H1 (cell line): ENCODE measurements around the gene MXD1.

Source experiments
- ASH2L ChIP-seq: fragments of 200-600, 300-600 bp; sonication (generic); IDR thresholded peaks from one replicate; pipeline ENCODE4 v1.7.1; 2017; ENCODE audit warnings: low read length
- SRF ChIP-seq: IDR thresholded peaks from 2 replicates; pipeline ENCODE4 v1.6.1; 2011; ENCODE audit warnings: mild to moderate bottlenecking, low read depth, low read length, moderate library complexity

DNA sequence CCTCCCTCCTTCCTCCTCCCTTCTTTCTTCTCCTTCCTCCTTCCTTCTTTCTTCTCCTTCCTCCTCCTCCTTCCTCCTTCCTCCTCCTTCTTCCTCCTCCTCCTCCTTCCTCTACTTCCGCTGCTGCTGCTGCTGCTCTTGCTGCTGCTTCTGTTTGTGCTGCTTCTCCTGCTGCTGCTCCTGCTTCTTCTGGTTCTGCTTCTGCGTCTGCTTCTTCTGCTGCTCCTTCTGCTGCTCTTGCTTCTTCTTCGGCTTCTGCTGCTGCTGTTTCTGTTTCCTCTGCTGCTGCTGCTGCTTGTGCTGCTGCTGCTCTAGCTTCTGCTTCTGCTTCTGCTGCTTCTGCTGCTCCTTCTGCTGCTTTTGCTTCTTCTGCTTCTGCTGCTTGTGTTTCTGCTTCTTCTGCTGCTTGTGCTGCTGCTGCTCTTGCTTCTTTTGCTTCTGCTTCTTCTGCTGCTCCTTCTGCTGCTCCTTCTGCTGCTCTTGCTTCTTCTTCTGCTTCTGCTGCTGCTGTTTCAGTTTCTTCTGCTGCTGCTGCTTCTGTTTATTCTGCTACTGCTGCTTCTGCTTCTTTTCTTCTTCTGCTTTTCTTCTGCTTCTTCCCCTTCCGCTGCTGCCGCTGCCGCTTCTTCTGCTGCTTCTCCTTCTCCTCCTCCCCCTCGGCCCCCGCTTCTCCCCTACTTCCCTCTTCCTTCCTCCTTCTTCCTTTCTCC is 12.5 kb upstream of the MXD1 start:
- no peak for TF ChIP-seq ASH2L
- TF ChIP-seq SRF = no peak
